ENCODE results near the gene ITPK1.

Gene ITPK1

GRCh38 chr14:93011650-93012325 lies 103.9 kb downstream of the ITPK1 start:
- DNase-seq (ENCODE audit: low read depth in 3 of 3, low spot score in 1 of 3) = no peak

- DNase-seq (ENCODE audit: low read depth in 3 of 3, low spot score in 1 of 3) = no peak
Observed at GRCh38 chr14:93011141-93011529, 104.6 kb downstream of the ITPK1 start.

GRCh38 chr14:93010522-93011140 lies 105.1 kb downstream of the ITPK1 start:
- no peak for DNase-seq (ENCODE audit: low read depth in 3 of 3, low spot score in 1 of 3)

- no peak for DNase-seq (ENCODE audit: low read depth in 3 of 3, low spot score in 1 of 3)
Observed at GRCh38 chr14:93010130-93010499, 105.6 kb downstream of the ITPK1 start.

- no peak for DNase-seq (ENCODE audit: low read depth in 3 of 3, low spot score in 1 of 3)
Observed at GRCh38 chr14:93009471-93010129, 106.1 kb downstream of the ITPK1 start.

- DNase-seq (ENCODE audit: low read depth in 3 of 3, low spot score in 1 of 3) = no peak
Observed at GRCh38 chr14:93008381-93008780, 107.3 kb downstream of the ITPK1 start.

- no peak for DNase-seq (ENCODE audit: low read depth in 3 of 3, low spot score in 1 of 3)
Observed at GRCh38 chr14:93007225-93007997, 108.3 kb downstream of the ITPK1 start.

- no peak for DNase-seq (ENCODE audit: low read depth in 3 of 3, low spot score in 1 of 3)
Observed at GRCh38 chr14:93006567-93007051, 109.1 kb downstream of the ITPK1 start.

GRCh38 chr14:93005838-93006237 lies 109.9 kb downstream of the ITPK1 start:
- DNase-seq (ENCODE audit: low read depth in 3 of 3, low spot score in 1 of 3) = no peak

- DNase-seq (ENCODE audit: low read depth in 3 of 3, low spot score in 1 of 3) = no peak
Observed at GRCh38 chr14:93005135-93005813, 110.5 kb downstream of the ITPK1 start.

- DNase-seq (ENCODE audit: low read depth in 3 of 3, low spot score in 1 of 3) = no peak
Observed at GRCh38 chr14:93004699-93005082, 111.0 kb downstream of the ITPK1 start.

- DNase-seq (ENCODE audit: low read depth in 3 of 3, low spot score in 1 of 3) = no peak
Observed at GRCh38 chr14:93003945-93004698, 111.6 kb downstream of the ITPK1 start.

- DNase-seq (ENCODE audit: low read depth in 3 of 3, low spot score in 1 of 3) = no peak
Observed at GRCh38 chr14:93002851-93003298, 112.8 kb downstream of the ITPK1 start.

GRCh38 chr14:93002049-93002448 lies 113.7 kb downstream of the ITPK1 start:
- DNase-seq (ENCODE audit: low read depth in 3 of 3, low spot score in 1 of 3) = no peak

- no peak for DNase-seq (ENCODE audit: low read depth in 3 of 3, low spot score in 1 of 3)
Observed at GRCh38 chr14:92998946-92999345, 116.8 kb downstream of the ITPK1 start.

GRCh38 chr14:92997343-92998061 lies 118.2 kb downstream of the ITPK1 start:
- no peak for DNase-seq (ENCODE audit: low read depth in 3 of 3, low spot score in 1 of 3)

- no peak for DNase-seq (ENCODE audit: low read depth in 3 of 3, low spot score in 1 of 3)
Observed at GRCh38 chr14:92995620-92996019, 120.1 kb downstream of the ITPK1 start.

GRCh38 chr14:92994942-92995341 lies 120.8 kb downstream of the ITPK1 start:
- DNase-seq (ENCODE audit: low read depth in 3 of 3, low spot score in 1 of 3) = no peak

- no peak for DNase-seq (ENCODE audit: low read depth in 3 of 3, low spot score in 1 of 3)
Observed at GRCh38 chr14:92994131-92994676, 121.5 kb downstream of the ITPK1 start.

All from stimulated activated CD4-positive, alpha-beta T cell treated with anti-CD3 and anti-CD28 coated beads, TNF-alpha, amount 100 ng/mL, for 1 hour (primary cell).